Mammary epithelial cell (primary cell): ENCODE results near the gene MRGPRG.

Source experiments
- EZH2 ChIP-seq: IDR thresholded peaks from 2 replicates; pipeline ENCODE4 v1.6.1; 2012; ENCODE audit warnings: low read length, inconsistent platforms, borderline replicate concordance
- TF ChIP-seq, protein P1 (sequence below), 2 donors: IDR thresholded peaks in 1 of 2; conservative IDR thresholded peaks in 1 of 2; 2 replicates each; pipeline ENCODE4 v1.5.1; 2011 to 2012; ENCODE audit warnings: inconsistent platforms in 2 of 2, low read length in 2 of 2, mild to moderate bottlenecking in 2 of 2, control low read depth in 1 of 2, low read depth in 1 of 2; ENCODE audit not compliant: insufficient read depth in 1 of 2; ENCODE audit errors: extremely low read depth in 1 of 2

GRCh38 chr11:3232956-3233355 is 14.3 kb upstream of the MRGPRG start:
- TF ChIP-seq, protein P1, sequence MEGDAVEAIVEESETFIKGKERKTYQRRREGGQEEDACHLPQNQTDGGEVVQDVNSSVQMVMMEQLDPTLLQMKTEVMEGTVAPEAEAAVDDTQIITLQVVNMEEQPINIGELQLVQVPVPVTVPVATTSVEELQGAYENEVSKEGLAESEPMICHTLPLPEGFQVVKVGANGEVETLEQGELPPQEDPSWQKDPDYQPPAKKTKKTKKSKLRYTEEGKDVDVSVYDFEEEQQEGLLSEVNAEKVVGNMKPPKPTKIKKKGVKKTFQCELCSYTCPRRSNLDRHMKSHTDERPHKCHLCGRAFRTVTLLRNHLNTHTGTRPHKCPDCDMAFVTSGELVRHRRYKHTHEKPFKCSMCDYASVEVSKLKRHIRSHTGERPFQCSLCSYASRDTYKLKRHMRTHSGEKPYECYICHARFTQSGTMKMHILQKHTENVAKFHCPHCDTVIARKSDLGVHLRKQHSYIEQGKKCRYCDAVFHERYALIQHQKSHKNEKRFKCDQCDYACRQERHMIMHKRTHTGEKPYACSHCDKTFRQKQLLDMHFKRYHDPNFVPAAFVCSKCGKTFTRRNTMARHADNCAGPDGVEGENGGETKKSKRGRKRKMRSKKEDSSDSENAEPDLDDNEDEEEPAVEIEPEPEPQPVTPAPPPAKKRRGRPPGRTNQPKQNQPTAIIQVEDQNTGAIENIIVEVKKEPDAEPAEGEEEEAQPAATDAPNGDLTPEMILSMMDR (conservative IDR thresholded peaks at IDR 0.05 in 1 of 2, IDR thresholded peaks at IDR 0.05 in 1 of 2; ENCODE audit: extremely low read depth in 1 of 2, insufficient read depth in 1 of 2, low read depth in 1 of 2, low read length in 2 of 2) = no peak
- TF ChIP-seq EZH2 = no peak
